Epithelial cell of esophagus (primary cell): ENCODE data around the gene ALDH1A2.
A peak's percentile ranks its signal among the peaks of the same experiment; 100 is the strongest.
"Not testable (repeated sequence)": the region's sequence is repeated elsewhere in the genome, so short reads cannot be mapped to it uniquely, and the experiment has no call there.

Experiments
- DNase-seq: peaks from one replicate; pipeline ENCODE4 v3.0.0; 2010; ENCODE audit warnings: low read depth
- H3K4me3 ChIP-seq: 2 replicates; pipeline ENCODE4 v1.5.1; 2011; ENCODE audit warnings: mild to moderate bottlenecking, low read length, control low read depth
- TF ChIP-seq, protein P1 (sequence below): IDR thresholded peaks from 2 replicates; pipeline ENCODE4 v1.5.1; 2011; ENCODE audit warnings: low read depth, mild to moderate bottlenecking, low read length, control low read depth, inconsistent platforms; ENCODE audit not compliant: insufficient read depth; ENCODE audit errors: missing control alignments

The ALDH1A2 gene

DNA sequence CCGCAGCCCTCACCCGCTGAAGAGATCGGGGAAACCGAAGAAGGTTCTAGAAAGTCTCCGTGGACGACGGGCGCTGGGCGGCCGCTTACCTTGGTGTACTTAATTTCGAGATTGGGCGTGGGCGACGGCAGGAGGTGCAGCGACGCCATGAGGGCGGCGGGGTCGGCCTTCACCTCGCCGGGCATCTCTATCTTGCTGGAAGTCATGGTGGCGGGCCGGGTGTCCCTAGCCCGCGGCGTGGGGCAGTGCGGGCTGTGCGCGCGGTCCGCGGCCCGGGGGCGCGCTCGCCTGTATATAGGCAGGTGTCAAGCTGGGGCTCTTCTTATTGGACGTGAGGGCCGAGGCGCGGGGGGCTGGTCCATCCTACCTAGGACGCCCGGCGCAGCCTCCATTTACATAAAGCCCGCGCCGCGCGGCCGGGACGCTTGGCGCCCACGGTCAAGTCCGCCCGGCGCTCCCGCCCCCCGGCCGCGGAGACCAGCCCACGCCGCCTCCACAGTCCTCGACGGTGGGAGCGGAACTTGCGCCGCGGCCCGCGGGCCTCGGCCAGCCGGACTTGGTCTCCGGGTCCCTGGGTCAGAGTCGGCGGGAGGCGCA lies at the start of gene ALDH1A2:
Gene ALDH1A2, minus strand, starts transcription at position 267 of the 597 bp plus-strand sequence. Its CDS starts 61 bp downstream, at position 206.
- H3K4me3 ChIP-seq = peak within 1 kb of the TSS; percentile 25
- TF ChIP-seq, protein P1, sequence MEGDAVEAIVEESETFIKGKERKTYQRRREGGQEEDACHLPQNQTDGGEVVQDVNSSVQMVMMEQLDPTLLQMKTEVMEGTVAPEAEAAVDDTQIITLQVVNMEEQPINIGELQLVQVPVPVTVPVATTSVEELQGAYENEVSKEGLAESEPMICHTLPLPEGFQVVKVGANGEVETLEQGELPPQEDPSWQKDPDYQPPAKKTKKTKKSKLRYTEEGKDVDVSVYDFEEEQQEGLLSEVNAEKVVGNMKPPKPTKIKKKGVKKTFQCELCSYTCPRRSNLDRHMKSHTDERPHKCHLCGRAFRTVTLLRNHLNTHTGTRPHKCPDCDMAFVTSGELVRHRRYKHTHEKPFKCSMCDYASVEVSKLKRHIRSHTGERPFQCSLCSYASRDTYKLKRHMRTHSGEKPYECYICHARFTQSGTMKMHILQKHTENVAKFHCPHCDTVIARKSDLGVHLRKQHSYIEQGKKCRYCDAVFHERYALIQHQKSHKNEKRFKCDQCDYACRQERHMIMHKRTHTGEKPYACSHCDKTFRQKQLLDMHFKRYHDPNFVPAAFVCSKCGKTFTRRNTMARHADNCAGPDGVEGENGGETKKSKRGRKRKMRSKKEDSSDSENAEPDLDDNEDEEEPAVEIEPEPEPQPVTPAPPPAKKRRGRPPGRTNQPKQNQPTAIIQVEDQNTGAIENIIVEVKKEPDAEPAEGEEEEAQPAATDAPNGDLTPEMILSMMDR = no peak
- no peak for DNase-seq

DNA sequence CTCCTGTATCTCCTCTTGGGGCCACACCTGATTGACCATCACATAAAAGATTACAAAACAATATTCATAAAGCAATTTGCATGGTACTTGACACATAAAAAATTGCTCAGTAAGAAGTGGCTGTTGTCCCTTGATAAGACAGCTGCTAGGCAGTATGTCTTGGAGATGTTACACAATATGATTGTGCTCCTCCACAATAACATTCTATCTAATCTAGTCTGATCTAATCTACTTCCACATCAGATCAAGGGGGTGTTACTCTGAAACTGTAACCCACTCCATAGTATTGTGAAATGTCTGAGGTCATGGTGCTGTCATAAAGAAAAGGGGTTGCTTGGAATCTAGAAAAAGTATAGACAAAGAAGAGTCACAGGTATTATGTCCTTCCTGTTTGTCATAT lies 49.3 kb upstream of the ALDH1A2 start:
- DNase-seq = peak; percentile 10
- TF ChIP-seq, protein P1 = no peak
- H3K4me3 ChIP-seq = no peak overlapping the region

DNA sequence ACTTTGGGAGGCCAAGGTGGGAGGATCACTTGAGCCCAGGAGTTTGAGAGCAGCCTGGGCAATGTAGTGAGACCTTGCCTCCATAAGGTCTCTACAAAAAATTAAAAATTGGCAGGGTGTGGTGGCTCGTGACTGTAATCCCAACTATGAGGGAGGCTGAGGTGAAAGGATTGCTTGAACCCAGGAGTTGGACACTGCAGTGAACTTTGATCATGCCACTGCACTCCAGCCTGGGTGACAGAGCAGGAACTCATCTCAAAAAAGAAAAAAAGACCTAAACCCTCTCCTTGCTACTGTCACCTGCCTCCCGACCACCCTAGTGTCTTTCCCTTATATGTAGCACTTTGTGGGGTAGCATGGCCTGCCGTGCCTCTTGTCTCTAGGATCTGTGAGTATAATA lies 48.9 kb upstream of the ALDH1A2 start:
- TF ChIP-seq, protein P1 = no peak

DNA sequence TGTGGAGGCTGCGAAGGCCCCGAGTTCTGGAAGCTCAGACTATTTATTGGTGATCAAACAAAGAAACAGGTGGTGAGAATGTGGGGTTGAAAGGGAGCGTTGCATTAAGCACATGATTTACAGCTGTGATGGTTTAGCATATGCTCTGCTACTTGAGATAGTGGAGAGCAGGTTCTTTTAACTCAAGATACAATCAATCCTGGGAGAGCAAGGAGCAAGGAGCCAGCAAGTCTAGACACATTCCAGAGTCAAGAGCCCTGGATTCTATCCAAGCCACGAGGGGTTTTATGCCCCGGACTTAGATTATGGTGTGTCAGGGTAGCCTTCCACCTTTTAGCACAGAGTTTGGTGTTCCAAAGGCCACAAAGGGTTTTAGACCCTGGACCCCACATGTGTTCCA lies 47.8 kb upstream of the ALDH1A2 start:
- not testable (repeated sequence) for H3K4me3 ChIP-seq, DNase-seq

More for the DNA sequence above, 48.9 kb upstream of the ALDH1A2 start:
- H3K4me3 ChIP-seq = no peak overlapping the region
- DNase-seq = no peak

DNA sequence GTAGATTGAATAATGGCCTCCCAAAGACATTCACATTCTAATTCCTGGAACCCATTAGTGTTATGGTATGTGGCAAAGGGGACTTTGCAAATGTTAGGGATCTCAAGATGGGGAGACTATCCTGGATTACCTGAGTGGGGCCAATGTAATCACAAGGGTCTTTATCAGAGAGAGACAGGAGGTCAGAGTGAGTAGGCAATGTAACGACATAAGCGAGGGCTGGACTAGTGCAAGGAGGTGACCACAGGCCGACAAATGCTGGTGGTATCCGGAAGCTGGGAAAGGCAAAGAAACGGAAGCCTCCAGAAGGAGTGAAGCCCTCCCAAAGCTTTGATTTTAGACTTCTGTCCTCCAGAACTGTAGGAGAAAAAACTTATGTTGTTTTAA lies 46.2 kb upstream of the ALDH1A2 start:
- no peak overlapping the region for H3K4me3 ChIP-seq
- DNase-seq = no peak
- TF ChIP-seq, protein P1 = no peak

DNA sequence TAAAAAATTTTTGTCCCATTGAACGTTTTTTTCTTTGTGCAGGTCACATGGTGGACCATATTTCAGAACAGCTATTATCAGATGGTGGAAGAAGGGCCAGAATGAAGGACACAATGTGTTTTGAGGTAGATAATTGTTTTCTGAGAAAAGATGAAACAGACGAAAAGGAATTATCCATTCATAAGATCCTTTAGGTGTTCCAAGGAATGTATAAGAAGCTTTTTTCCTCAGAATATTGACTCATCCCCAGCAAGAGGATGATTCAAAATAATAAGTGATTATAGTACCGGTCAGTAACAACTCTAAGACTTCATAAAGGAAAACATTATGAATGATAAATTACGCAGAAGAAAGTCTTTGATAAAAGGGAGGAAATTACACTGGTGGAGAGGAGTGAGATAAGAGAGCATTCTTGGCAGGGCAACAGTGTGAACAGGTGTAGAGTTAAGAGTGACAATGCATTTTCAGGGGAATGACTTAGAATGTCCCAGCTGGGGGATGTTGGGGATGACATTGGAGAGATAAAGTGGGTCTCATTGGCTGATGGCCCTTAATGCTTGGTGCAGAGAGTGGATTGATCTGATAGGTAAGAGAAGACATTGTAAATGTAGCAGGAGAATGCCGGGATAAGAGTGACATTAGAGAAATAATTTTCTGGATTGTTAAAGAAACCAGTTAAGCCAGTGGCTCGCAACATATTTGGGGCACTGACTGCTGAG lies 45.6 kb upstream of the ALDH1A2 start:
- no peak for DNase-seq
- H3K4me3 ChIP-seq = no peak overlapping the region
- TF ChIP-seq, protein P1 = no peak

DNA sequence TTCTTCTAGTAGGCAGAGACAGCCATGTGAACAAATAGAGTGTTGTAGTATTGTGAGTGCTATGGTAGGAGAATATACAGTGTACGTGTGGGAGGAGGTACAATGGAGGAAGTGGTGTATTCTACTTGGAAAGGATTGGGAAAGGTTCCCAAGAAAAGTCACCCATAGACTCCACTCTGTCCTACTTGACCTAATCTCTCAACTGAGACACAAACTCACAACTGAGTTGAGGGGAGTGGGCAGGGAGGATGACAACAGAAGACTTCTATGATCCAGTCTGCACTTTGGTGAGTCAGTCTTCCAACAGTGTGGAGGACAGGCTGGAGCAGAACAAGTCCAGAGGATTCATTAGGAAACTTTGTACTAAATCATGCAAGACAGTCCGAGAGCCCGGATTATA lies 43.9 kb upstream of the ALDH1A2 start:
- DNase-seq = peak; percentile 8
- TF ChIP-seq, protein P1 = no peak

More for the DNA sequence above, 43.9 kb upstream of the ALDH1A2 start:
- no peak overlapping the region for H3K4me3 ChIP-seq
